GM21619 (cell line): ENCODE results near the gene USP13.
A peak's percentile ranks its signal among the peaks of the same experiment; 100 is the strongest.
"Not testable (repeated sequence)": the region's sequence is repeated elsewhere in the genome, so short reads cannot be mapped to it uniquely, and the experiment has no call there.

Source experiments
- ATAC-seq: cut with Tn5 transposase; IDR thresholded peaks from one replicate; pipeline ENCODE4 v1.9.1; 2021; ENCODE audit not compliant: unreplicated experiment

USP13 gene

DNA sequence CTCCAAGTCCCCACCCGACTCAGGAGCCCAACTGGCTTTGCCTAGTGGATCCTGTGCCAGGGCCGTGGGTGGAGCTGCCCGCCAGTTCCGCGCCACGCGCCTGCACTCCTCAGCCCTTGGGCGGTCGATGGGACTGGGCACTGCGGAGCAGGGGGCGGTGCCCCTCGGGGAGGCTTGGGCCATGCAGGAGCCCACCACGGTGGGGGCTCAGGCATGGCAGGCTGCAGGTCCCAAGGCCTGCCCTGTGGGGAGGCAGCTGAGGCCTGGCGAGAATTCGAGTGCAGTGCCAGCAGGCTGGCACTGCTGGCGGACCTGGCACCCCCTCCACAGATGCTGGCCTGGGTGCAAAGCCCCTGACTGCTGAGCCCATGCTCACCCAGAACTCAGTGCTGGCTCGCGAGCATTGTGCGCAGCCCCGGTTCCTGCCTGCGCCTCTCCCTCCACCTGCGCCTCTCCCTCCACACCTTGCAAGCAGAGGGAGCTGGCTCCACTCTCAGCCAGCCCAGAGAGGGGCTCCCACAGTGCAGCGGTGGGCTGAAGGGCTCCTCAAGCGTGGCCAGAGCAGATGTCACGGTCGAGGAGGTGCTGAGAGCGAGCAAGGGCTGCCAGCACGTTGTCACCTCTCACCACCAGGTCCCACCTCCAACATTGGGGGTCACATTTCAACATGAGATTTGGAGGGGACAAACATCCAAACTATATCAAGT is 122.7 kb downstream of the USP13 start:
- no peak for ATAC-seq

DNA sequence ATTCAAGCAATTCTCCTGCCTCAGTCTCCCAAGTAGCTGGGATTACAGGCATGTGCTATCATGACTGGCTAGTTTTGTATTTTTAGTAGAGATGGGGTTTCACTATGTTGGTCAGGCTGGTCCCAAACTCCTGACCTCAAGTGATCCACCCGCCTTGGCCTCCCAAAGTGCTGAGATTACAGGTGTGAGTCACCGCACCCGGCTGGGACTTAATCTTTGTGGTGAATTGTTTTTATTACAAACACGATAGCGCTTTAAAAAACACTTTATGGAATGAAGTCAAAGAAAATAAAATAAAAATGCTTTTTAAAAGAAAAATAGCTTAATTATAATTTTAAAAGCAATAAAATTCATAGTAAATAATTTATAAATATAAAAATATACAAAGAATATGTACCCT is 130.0 kb downstream of the USP13 start:
- ATAC-seq, result not testable (repeated sequence)

GRCh38 chr3:179788996-179789395 is 136.2 kb downstream of the USP13 start:
- no peak for ATAC-seq

GRCh38 chr3:179791793-179792192 is 139.0 kb downstream of the USP13 start:
- no peak for ATAC-seq

DNA sequence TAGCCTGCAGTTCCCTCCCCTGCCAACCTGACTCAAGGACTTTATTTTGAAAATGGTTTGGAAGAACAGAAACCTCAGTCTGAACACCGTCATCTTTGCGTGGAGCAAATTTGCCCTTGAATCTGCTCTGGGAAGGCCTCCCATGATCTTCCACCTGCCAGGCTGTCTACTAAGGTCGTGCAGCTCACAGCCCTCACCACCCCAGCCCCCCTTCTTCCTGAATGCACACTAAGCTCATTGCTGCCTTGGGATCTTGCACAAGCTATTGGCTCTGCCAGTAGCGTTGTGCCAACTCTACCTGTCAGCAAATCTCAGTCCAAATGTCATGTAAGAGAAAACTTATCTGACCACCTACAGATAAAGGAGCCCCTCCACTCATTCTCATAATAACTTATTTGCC is 141.5 kb downstream of the USP13 start:
- ATAC-seq, result no peak

GRCh38 chr3:179796421-179796820 is 143.6 kb downstream of the USP13 start:
- no peak for ATAC-seq

- ATAC-seq, result no peak
Measured at GRCh38 chr3:179797192-179797591, 144.4 kb downstream of the USP13 start.

- ATAC-seq, result no peak
Measured at GRCh38 chr3:179801263-179801662, 148.4 kb downstream of the USP13 start.

DNA sequence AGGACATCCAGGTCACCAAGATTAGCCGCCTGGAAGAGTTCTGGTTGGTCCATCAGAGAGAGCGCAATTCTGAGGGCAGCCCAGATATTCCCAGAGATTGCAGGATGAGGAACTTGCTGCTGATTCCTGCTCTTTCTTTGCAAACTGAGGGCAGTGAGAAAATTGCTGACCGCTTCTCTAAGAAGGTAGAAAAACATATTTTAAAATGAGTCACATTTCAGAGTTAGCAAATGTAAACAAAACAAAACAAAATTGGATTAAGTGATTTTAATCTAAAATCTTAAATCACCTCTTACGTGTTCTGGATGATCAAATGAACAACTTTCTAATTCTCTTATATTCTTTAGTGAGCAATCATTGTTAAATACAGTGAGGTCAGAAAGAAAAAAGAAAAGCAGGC is 149.0 kb downstream of the USP13 start:
- ATAC-seq, result no peak

GRCh38 chr3:179806177-179806576 is 153.3 kb downstream of the USP13 start:
- no peak for ATAC-seq

GRCh38 chr3:179807588-179807987 is 154.7 kb downstream of the USP13 start:
- ATAC-seq, result no peak

- ATAC-seq, result no peak
Measured at GRCh38 chr3:179809639-179810038, 156.8 kb downstream of the USP13 start.

GRCh38 chr3:179811321-179812095 is 158.7 kb downstream of the USP13 start:
- peak; percentile 89 for ATAC-seq

DNA sequence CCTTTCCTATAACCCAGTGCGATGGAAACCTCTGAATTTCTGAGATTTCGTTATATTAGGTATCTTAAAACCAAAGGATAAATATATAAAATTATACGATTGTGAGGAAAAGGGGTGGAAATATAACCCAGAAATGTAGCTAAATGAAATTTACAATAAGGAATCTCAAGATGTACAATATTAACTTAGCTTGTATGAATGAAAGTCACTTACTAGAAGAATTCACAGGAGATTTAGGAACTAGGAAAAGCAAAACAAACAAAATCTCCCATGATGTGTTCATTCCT is 159.2 kb downstream of the USP13 start:
- no peak for ATAC-seq

GRCh38 chr3:179819379-179819778 is 166.5 kb downstream of the USP13 start:
- ATAC-seq, result no peak

- ATAC-seq, result no peak
Measured at GRCh38 chr3:179822296-179822695, 169.5 kb downstream of the USP13 start.

GRCh38 chr3:179825527-179826246 is 172.8 kb downstream of the USP13 start:
- ATAC-seq, result no peak

- ATAC-seq, result no peak
Measured at GRCh38 chr3:179826247-179826637, 173.4 kb downstream of the USP13 start.

DNA sequence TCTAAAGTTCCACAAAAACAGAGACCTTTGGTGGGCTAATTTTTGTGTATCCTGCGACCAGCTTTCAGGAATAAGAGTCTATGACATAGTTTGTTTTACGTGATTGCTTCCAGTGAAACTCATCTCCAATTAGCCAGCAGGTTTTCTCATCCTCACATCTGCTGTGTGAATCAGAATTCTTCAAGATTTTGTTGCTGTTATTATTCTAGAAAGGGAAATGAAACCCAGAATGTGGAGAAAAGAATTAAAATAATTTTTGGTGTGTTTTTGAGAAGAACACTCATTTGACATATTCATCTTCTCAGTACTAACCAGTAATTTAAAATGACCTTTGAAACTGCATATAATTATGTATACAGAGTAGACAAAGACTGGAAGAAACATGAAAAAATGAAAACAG is 175.9 kb downstream of the USP13 start:
- ATAC-seq, result no peak

DNA sequence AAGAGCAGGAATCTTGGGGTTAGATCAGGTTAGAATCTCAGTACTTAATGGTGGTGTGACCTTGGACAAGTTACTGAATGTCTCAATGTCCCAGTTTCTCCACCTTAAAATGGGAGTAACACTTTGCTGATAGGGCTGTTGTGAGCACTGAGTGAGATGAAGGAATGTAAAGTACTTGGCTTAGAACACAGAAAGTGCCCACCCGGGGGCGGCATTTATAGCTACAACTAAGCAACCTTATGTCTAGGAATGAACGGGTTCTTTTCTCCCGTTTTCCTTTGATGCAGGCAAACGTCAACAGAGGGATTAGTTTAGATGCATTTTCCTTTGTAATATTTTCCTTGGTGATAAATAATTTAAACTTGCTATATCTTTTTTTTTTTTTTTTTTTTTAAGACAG is 176.6 kb downstream of the USP13 start:
- no peak for ATAC-seq

GRCh38 chr3:179832333-179832854 is 179.6 kb downstream of the USP13 start:
- ATAC-seq, result no peak

GRCh38 chr3:179833294-179833693 is 180.5 kb downstream of the USP13 start:
- ATAC-seq, result no peak
